IPS DF 6.9 (cell line): Measurements from ENCODE around the gene TRA2B.

Source experiments
- DNase-seq: peaks from one replicate; pipeline ENCODE4 v3.0.0-alpha.2; 2013; ENCODE audit warnings: low read depth, low spot score
- H3K27ac ChIP-seq: one replicate; pipeline ENCODE4 v1.5.1; 2013; ENCODE audit warnings: low read length, control low read depth
- H3K27me3 ChIP-seq: 2 replicates; pipeline ENCODE4 v1.6.1; 2013; ENCODE audit warnings: mild to moderate bottlenecking, low read length; ENCODE audit not compliant: control insufficient read depth, insufficient read depth
- H3K36me3 ChIP-seq: 2 replicates; pipeline ENCODE4 v1.6.1; 2013; ENCODE audit warnings: low read length; ENCODE audit not compliant: control insufficient read depth, insufficient read depth
- H3K4me1 ChIP-seq: 2 replicates; pipeline ENCODE4 v1.6.1; 2013; ENCODE audit warnings: low read length; ENCODE audit not compliant: control insufficient read depth, insufficient read depth
- H3K4me3 ChIP-seq: 2 replicates; pipeline ENCODE4 v1.5.1; 2013; ENCODE audit warnings: mild to moderate bottlenecking, low read length
- H3K9me3 ChIP-seq: 2 replicates; pipeline ENCODE4 v1.6.1; 2013; ENCODE audit warnings: low read length, inconsistent platforms; ENCODE audit not compliant: control insufficient read depth, insufficient read depth
- WGBS: extraction: QIAGEN DNeasy Blood & Tissue Kit; methylation state at CpG from one replicate; pipeline ENCODE4 v1.1.7; 2013; ENCODE audit warnings: mixed read lengths, missing lambda C conversion rate; ENCODE audit not compliant: insufficient read length, insufficient coverage; 5-methylcytosine and 5-hydroxymethylcytosine counted together

Gene TRA2B

GRCh38 chr3:185937689-185938374 lies at the start of gene TRA2B:
Gene TRA2B, minus strand, starts transcription at chr3:185938014. Its CDS starts 154 bp downstream, at chr3:185937860.
- peak within 1 kb of the TSS; percentile 88 for H3K4me3 ChIP-seq
- WGBS: no CpG with 5 or more reads among the region's 55 CpGs

GRCh38 chr3:185986198-185986777 lies 48.5 kb upstream of the TRA2B start:
- Histone ChIP-seq H3K27me3 (no peaks in the 10 kb centered on the region), H3K36me3 (no peaks in the 10 kb centered on the region), H3K9me3 (no peaks in the 10 kb centered on the region), H3K4me3 (no peak overlapping the region), H3K27ac (no peak overlapping the region), H3K4me1 (no peaks in the 10 kb centered on the region)
- no peak for DNase-seq
- no CpG with 5 or more reads among the region's 23 CpGs for WGBS

More at GRCh38 chr3:185937689-185938374, at the start of gene TRA2B:
- peak; percentile 94 for DNase-seq
- no peak within 1 kb of the TSS for H3K27ac ChIP-seq
- H3K9me3 ChIP-seq: no peaks in the 10 kb centered on the region
- no peaks in the 10 kb centered on the region; the same call in 1 of the 2 replicates for H3K36me3 ChIP-seq
- H3K4me1 ChIP-seq: no peaks in the 10 kb centered on the region
- H3K27me3 ChIP-seq: no peaks in the 10 kb centered on the region

GRCh38 chr3:185984203-185984602 lies 46.4 kb upstream of the TRA2B start:
- no peak for DNase-seq
- Histone ChIP-seq H3K9me3 (no peaks in the 10 kb centered on the region), H3K27ac (no peak overlapping the region), H3K27me3 (no peaks in the 10 kb centered on the region), H3K36me3 (no peaks in the 10 kb centered on the region), H3K4me1 (no peaks in the 10 kb centered on the region), H3K4me3 (no peak overlapping the region)
- WGBS: no CpG with 5 or more reads among the region's 3 CpGs

GRCh38 chr3:185983495-185984141 lies 45.8 kb upstream of the TRA2B start:
- H3K27ac ChIP-seq: no peak overlapping the region
- no peaks in the 10 kb centered on the region for H3K4me1 ChIP-seq
- peak; percentile 79 for DNase-seq
- WGBS: no CpG with 5 or more reads among the region's 23 CpGs
- H3K9me3 ChIP-seq: no peaks in the 10 kb centered on the region
- H3K27me3 ChIP-seq: no peaks in the 10 kb centered on the region
- no peaks in the 10 kb centered on the region for H3K36me3 ChIP-seq
- no peak overlapping the region for H3K4me3 ChIP-seq

GRCh38 chr3:185982632-185983031 lies 44.8 kb upstream of the TRA2B start:
- no CpG with 5 or more reads among the region's 3 CpGs for WGBS
- no peak for DNase-seq

GRCh38 chr3:185981621-185982020 lies 43.8 kb upstream of the TRA2B start:
- no peak overlapping the region for H3K4me3 ChIP-seq
- no peak overlapping the region for H3K27ac ChIP-seq
- no peak for DNase-seq
- no peaks in the 10 kb centered on the region for H3K4me1 ChIP-seq
- H3K36me3 ChIP-seq: no peaks in the 10 kb centered on the region
- H3K27me3 ChIP-seq: no peaks in the 10 kb centered on the region
- H3K9me3 ChIP-seq: no peaks in the 10 kb centered on the region
- no CpG with 5 or more reads among the region's 3 CpGs for WGBS

More at GRCh38 chr3:185982632-185983031, 44.8 kb upstream of the TRA2B start:
- Histone ChIP-seq H3K4me1 (no peaks in the 10 kb centered on the region), H3K27ac (no peak overlapping the region), H3K4me3 (no peak overlapping the region), H3K36me3 (no peaks in the 10 kb centered on the region), H3K27me3 (no peaks in the 10 kb centered on the region), H3K9me3 (no peaks in the 10 kb centered on the region)

GRCh38 chr3:185979721-185980121 lies 41.9 kb upstream of the TRA2B start:
- no peaks in the 10 kb centered on the region for H3K4me1 ChIP-seq
- no peaks in the 10 kb centered on the region for H3K27me3 ChIP-seq
- DNase-seq: no peak
- no CpG with 5 or more reads among the region's 8 CpGs for WGBS
- H3K9me3 ChIP-seq: no peaks in the 10 kb centered on the region
- no peaks in the 10 kb centered on the region for H3K36me3 ChIP-seq
- H3K4me3 ChIP-seq: no peak overlapping the region
- H3K27ac ChIP-seq: no peak overlapping the region

GRCh38 chr3:185978516-185978915 lies 40.7 kb upstream of the TRA2B start:
- H3K27me3 ChIP-seq: no peaks in the 10 kb centered on the region
- DNase-seq: no peak
- no peak overlapping the region for H3K27ac ChIP-seq
- WGBS: no CpG with 5 or more reads among the region's 5 CpGs
- no peak overlapping the region for H3K4me3 ChIP-seq
- no peaks in the 10 kb centered on the region for H3K36me3 ChIP-seq
- no peaks in the 10 kb centered on the region for H3K9me3 ChIP-seq
- no peaks in the 10 kb centered on the region for H3K4me1 ChIP-seq

GRCh38 chr3:185977679-185978040 lies 39.8 kb upstream of the TRA2B start:
- H3K27me3 ChIP-seq: no peaks in the 10 kb centered on the region
- no peak overlapping the region for H3K4me3 ChIP-seq
- no peaks in the 10 kb centered on the region for H3K4me1 ChIP-seq
- 100% methylated on average over 1 of the region's 3 CpGs for WGBS
- H3K27ac ChIP-seq: no peak overlapping the region
- H3K36me3 ChIP-seq: no peaks in the 10 kb centered on the region
- no peak for DNase-seq
- H3K9me3 ChIP-seq: no peaks in the 10 kb centered on the region

GRCh38 chr3:185976977-185977678 lies 39.3 kb upstream of the TRA2B start:
- Histone ChIP-seq H3K27me3 (no peaks in the 10 kb centered on the region), H3K4me1 (no peaks in the 10 kb centered on the region), H3K27ac (no peak overlapping the region), H3K9me3 (no peaks in the 10 kb centered on the region), H3K4me3 (no peak overlapping the region), H3K36me3 (no peaks in the 10 kb centered on the region)
- WGBS: 100% methylated on average over 1 of the region's 6 CpGs
- DNase-seq: peak; percentile 61
